Endodermal cell (in vitro differentiated cells): ENCODE results near the gene MRPS15. TPM values are rescaled to one million over a fixed set of nuclear protein-coding genes. Genes with fewer than 3 reads are reported as not detected.

Experiments used
- DNase-seq: peaks from one replicate; pipeline ENCODE4 v3.0.0-alpha.2; 2017
- H3K27ac ChIP-seq: 2 replicates; pipeline ENCODE4 v1.5.1; 2013; ENCODE audit warnings: mild to moderate bottlenecking, low read depth, low read length, moderate library complexity
- H3K27me3 ChIP-seq: 2 replicates; pipeline ENCODE4 v1.6.1; 2013; ENCODE audit warnings: mild to moderate bottlenecking, low read length, moderate library complexity; ENCODE audit not compliant: insufficient read depth, control insufficient read depth, poor library complexity, severe bottlenecking
- H3K36me3 ChIP-seq: 2 replicates; pipeline ENCODE4 v1.7.0; 2013; ENCODE audit warnings: mild to moderate bottlenecking, low read length, moderate library complexity; ENCODE audit not compliant: control insufficient read depth, insufficient read depth
- H3K4me1 ChIP-seq: one replicate; pipeline ENCODE4 v1.7.0; 2013; ENCODE audit warnings: low read length; ENCODE audit not compliant: control insufficient read depth, insufficient read depth
- H3K4me3 ChIP-seq: 2 replicates; pipeline ENCODE4 v1.5.1; 2013; ENCODE audit warnings: mild to moderate bottlenecking, low read length, moderate library complexity
- H3K9ac ChIP-seq: 2 replicates; pipeline ENCODE4 v1.6.1; 2013; ENCODE audit warnings: mild to moderate bottlenecking, low read length, moderate library complexity; ENCODE audit not compliant: poor library complexity, severe bottlenecking; ENCODE audit errors: extremely low read depth
- H3K9me3 ChIP-seq: 2 replicates; pipeline ENCODE4 v1.6.1; 2013; ENCODE audit warnings: mild to moderate bottlenecking, low read length, moderate library complexity; ENCODE audit not compliant: control insufficient read depth
- H3K27ac Mint-ChIP-seq: 2 replicates; pipeline ENCODE4 v1.8.0; 2020; ENCODE audit warnings: mixed read lengths
- H3K27me3 Mint-ChIP-seq: 2 replicates; pipeline ENCODE4 v1.8.0; 2021; ENCODE audit warnings: mild to moderate bottlenecking, mixed read lengths; ENCODE audit not compliant: insufficient read depth
- H3K36me3 Mint-ChIP-seq: 2 replicates; pipeline ENCODE4 v1.8.0; 2020; ENCODE audit warnings: low read depth, mixed read lengths
- H3K4me1 Mint-ChIP-seq: 2 replicates; pipeline ENCODE4 v1.8.0; 2020; ENCODE audit warnings: mixed read lengths
- H3K4me3 Mint-ChIP-seq: 2 replicates; pipeline ENCODE4 v1.8.0; 2020; ENCODE audit warnings: mild to moderate bottlenecking, moderate library complexity, mixed read lengths
- H3K9me3 Mint-ChIP-seq: 2 replicates; pipeline ENCODE4 v1.8.0; 2020; ENCODE audit warnings: mild to moderate bottlenecking, mixed read lengths
- WGBS, 2 experiments: methylation state at CpG; one replicate each; pipeline versions ENCODE4 v1.1.5 to v1.1.7; 2013; ENCODE audit warnings: missing lambda C conversion rate in 2 of 2, mixed read lengths in 1 of 2; ENCODE audit not compliant: insufficient coverage in 1 of 2, insufficient read length in 1 of 2; 5-methylcytosine and 5-hydroxymethylcytosine counted together
- total RNA-seq, 2 donors: library from RNA; stranded (reverse); fragmentation: NEBNext Ultra II Directional in 1 of 2; extraction: Animal tissue kit (Norgen Biotek cat#: 25700) in 1 of 2; gene quantifications; 2 replicates in 1 of 2; 3 replicates in 1 of 2; pipeline ENCODE4 v1.2.1, GENCODE V29; 2021
- TF ChIP-seq, protein P1 (sequence below): fragments of 200-600 bp; sonication (generic); conservative IDR thresholded peaks from 2 replicates; pipeline ENCODE4 v1.5.0; 2021; ENCODE audit warnings: antibody characterized with exemption, mild to moderate bottlenecking

MRPS15 gene
- total RNA-seq, 2 donors from 2014 or later = 107 to 111 TPM

DNA sequence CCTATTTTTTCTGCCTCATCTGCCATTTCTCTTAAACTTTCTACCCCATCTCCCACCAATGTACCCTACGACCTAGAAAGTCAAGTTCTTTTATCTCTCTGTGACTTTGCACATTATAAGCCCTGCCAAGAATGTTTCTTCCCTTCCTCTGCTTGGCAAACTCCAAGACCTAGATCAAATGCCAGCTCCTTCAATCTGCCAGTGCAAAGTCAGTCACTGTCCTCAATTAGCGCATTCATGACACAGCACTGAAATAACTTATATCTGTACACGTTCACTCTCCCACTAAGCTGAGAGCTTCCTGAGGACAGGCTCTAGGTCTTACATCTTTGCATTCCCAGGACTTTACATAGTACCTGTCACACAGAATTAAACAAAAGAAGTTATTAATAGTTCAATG lies 45.0 kb downstream of the MRPS15 start:
- WGBS, 2 experiments = 83 to 92% methylated on average over 3 of the region's 3 CpGs
- Histone ChIP-seq H3K9ac (no peak overlapping the region), H3K36me3 (no peaks in the 10 kb centered on the region), H3K27ac (no peak overlapping the region), H3K4me1 (no peaks in the 10 kb centered on the region), H3K9me3 (peaks cover 8% of the 10 kb centered on the region), H3K4me3 (no peak overlapping the region), H3K27me3 (no peaks in the 10 kb centered on the region)
- H3K27me3 Mint-ChIP-seq = no peaks in the 10 kb centered on the region
- peaks cover 6% of the 10 kb centered on the region for H3K9me3 Mint-ChIP-seq
- peaks cover 9% of the 10 kb centered on the region for H3K36me3 Mint-ChIP-seq
- H3K27ac Mint-ChIP-seq = no peak overlapping the region
- peaks cover 2% of the 10 kb centered on the region for H3K4me1 Mint-ChIP-seq
- H3K4me3 Mint-ChIP-seq = no peak overlapping the region
- DNase-seq = no peak
- TF ChIP-seq, protein P1, sequence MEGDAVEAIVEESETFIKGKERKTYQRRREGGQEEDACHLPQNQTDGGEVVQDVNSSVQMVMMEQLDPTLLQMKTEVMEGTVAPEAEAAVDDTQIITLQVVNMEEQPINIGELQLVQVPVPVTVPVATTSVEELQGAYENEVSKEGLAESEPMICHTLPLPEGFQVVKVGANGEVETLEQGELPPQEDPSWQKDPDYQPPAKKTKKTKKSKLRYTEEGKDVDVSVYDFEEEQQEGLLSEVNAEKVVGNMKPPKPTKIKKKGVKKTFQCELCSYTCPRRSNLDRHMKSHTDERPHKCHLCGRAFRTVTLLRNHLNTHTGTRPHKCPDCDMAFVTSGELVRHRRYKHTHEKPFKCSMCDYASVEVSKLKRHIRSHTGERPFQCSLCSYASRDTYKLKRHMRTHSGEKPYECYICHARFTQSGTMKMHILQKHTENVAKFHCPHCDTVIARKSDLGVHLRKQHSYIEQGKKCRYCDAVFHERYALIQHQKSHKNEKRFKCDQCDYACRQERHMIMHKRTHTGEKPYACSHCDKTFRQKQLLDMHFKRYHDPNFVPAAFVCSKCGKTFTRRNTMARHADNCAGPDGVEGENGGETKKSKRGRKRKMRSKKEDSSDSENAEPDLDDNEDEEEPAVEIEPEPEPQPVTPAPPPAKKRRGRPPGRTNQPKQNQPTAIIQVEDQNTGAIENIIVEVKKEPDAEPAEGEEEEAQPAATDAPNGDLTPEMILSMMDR = no peak

DNA sequence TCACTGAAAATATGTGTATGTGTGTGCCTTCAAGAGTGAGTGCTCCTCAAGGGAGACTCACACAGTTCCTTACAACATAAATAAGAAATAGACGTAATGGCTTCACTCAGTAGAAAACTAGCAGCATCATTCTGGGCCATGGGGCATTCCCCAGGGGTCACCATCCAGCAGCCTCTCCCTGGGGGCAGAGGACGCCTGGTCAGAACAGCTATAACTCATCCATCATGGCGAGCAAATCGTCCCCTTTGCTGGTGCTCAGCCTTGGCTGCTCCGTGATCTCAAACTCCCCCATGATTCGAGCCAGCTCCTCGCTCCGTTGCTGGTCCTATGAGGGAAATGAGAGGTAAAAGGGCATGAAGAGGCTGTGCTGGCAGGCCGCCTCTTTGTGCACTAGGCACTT lies 46.3 kb downstream of the MRPS15 start:
- peaks cover 14% of the 10 kb centered on the region for H3K9me3 ChIP-seq
- TF ChIP-seq, protein P1 = no peak
- Mint-ChIP-seq H3K36me3 (peaks cover 16% of the 10 kb centered on the region), H3K27me3 (no peaks in the 10 kb centered on the region), H3K27ac (no peak overlapping the region), H3K4me1 (peaks cover 2% of the 10 kb centered on the region), H3K9me3 (peaks cover 13% of the 10 kb centered on the region), H3K4me3 (no peak overlapping the region)
- H3K36me3 ChIP-seq = no peaks in the 10 kb centered on the region
- no peak overlapping the region for H3K4me3 ChIP-seq
- no peak overlapping the region for H3K9ac ChIP-seq
- whole genome bisulfite sequencing, 2 experiments = 87 to 94% methylated on average over 6 to 9 of the region's 9 CpGs
- no peak overlapping the region for H3K27ac ChIP-seq
- no peak for DNase-seq
- no peaks in the 10 kb centered on the region for H3K27me3 ChIP-seq
- no peaks in the 10 kb centered on the region for H3K4me1 ChIP-seq

DNA sequence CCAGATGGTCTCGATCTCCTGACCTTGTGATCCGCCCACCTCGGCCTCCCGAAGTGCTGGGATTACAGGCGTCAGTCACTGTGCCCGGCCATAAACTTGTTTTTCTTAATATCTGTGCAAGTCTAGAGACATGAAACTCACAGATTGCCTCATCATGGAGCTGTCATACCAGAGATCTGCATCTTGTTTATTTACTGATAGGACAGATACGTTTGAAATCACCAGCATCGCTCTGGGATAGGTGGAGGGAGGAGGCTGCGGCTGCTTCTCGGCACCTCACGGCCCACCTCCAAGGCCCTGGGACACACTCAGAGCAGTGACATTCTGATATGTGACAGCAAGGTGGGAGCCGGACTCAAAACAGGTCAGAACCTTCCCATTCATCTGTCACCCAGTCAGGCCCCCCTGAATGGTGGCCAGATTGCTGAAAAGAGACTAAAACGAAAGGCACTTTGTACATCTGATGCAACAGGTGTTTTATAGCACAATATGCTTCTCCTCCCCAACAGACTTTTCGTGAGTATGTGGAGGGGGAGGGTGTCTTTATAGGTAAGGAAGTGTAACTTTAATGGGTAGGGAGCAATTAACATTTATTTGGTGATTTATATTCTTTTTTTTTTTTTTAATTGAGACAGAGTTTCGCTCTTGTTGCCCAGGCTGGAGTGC lies 48.4 kb downstream of the MRPS15 start:
- H3K27ac ChIP-seq = no peak overlapping the region
- no peak for DNase-seq
- TF ChIP-seq, protein P1 = no peak
- peaks cover 26% of the 10 kb centered on the region for H3K36me3 Mint-ChIP-seq
- peaks cover 4% of the 10 kb centered on the region for H3K4me1 Mint-ChIP-seq
- H3K4me3 Mint-ChIP-seq = no peak overlapping the region
- WGBS, 2 experiments = 93 to 96% methylated on average over 11 to 15 of the region's 15 CpGs
- no peaks in the 10 kb centered on the region for H3K27me3 Mint-ChIP-seq
- H3K4me1 ChIP-seq = no peaks in the 10 kb centered on the region
- H3K36me3 ChIP-seq = no peaks in the 10 kb centered on the region
- no peak overlapping the region for H3K9ac ChIP-seq
- no peak overlapping the region for H3K27ac Mint-ChIP-seq
- H3K9me3 ChIP-seq = peaks cover 14% of the 10 kb centered on the region
- H3K9me3 Mint-ChIP-seq = peaks cover 13% of the 10 kb centered on the region
- H3K4me3 ChIP-seq = no peak overlapping the region
- H3K27me3 ChIP-seq = no peaks in the 10 kb centered on the region
